ENCODE measurements around the gene SORL1.
A peak's percentile ranks its signal among the peaks of the same experiment; 100 is the strongest.

SORL1 gene

GRCh38 chr11:121474680-121475079 lies 22.6 kb downstream of the SORL1 start:
- DNase-seq: no peak

- DNase-seq: no peak
These were observed 24.4 kb downstream of the SORL1 start for GRCh38 chr11:121476379-121477032.

GRCh38 chr11:121478226-121478894 lies 26.2 kb downstream of the SORL1 start:
- no peak for DNase-seq

DNA sequence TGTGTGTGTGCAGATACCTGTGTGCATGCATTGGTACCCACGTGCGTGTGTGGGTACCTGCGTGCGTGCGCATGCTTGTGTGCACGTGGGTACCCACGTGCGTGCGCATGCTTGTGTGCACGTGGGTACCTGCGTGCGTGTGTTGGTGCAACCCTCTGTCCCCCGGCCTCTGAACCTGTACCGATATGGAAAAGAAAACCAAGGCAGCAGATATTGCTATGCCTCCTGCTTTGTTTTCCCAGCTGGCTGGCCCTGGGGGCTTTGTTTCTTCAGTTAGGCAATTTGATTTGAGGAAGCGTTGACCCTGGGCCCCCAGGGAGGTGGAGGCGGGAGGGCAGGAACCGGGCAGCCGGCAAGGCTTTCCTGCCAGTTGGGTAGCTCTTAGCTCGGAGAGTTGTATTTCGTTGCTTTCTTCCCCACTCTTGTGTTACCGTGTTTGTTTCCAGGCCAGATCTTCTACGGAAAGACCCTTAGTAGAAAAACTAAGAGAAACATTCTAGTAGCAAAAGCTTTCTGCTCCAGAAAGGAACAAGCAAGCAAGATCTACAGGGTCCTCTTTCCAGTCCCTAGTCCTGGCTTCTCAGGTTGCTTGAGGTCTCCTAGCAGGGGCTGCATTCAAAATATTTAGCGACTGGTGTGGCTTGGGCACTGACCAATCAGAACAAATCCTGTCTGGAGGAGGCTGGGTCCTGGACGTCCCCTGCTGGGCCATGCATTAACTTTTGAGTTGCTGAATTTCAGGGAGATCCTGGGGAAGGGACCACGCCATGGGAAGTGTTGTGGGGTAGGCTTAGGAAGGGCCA lies 27.0 kb downstream of the SORL1 start:
- no peak for DNase-seq

DNA sequence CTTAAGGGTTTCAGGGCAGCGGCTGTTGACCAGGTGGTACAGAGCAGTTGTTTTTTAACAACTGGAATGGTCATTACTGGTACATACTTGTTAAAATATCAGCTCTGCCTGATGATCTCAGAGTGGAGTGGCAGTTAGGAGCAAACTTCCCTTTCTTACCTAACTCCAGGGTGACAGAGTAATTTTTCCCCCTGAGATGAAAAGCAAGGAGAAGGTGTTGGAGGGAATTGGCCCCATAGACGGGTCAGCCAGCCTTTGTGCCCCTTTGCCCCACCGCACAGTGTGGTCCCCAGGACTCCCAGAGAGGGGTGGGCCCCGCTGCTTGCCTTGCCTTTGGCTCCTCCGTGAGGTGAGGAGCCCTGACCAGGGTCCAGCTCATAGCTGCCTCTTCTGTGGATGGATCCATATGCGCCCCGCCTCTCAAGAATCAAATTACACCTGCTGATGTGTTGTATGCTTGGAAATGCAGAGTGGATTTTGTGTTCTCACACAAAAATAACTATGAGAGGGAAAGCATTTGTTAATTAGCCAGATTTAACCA lies 27.7 kb downstream of the SORL1 start:
- no peak for DNase-seq

- DNase-seq: peak; percentile 83
These were observed 29.5 kb downstream of the SORL1 start for GRCh38 chr11:121481484-121482230.

- peak; percentile 77 for DNase-seq
These were observed 30.4 kb downstream of the SORL1 start for GRCh38 chr11:121482231-121483129.

DNA sequence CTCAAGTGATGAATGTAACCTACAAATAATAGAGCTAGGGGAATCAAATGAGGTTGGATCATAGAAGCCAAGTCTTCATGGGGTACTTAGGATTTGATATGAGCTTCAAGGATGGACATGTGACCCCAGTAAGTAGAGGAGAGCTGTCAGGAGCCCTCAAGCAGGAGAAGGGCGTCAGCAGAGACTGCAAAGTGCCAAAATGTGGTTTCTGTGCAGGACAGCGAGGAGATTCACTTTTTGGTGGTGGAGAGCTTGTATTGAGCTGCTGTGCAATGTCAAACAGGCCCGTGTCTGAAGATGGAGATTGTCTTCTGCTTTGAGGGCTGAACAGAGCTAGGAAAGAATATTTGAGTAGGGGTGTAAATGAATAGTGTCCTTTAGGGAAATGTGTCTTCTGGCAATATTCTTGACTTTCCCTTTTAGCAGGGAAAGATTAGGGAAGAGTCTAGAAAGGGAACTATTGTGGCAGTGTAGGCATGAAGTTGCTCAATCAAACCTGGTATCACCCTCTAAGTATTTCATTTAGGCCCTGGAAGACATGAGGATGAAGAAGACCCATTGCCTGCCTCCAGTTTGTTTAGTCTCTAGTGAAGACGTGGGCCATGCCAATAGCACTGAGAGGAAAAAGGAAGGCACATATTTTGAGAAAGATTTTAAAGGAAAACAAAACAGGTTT lies 31.8 kb downstream of the SORL1 start:
- DNase-seq: no peak

DNA sequence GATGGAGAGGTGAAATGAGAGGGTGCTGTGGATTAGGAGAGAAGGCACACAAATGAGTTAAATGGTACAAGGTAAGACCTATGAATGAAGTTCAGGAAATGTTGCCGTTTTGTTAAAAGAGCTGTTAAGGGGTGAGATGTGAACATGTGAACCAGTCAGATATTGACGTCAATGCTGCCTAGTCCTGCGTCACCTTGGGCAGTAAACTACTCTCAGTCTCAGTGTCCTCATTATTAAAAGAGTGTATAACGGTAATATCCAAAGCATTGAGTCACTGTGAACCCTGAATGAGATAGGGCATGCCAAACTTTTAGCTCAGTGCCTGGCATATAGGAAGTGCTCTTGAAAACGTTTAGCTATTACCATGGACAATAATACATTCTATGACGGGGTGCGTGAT lies 33.1 kb downstream of the SORL1 start:
- DNase-seq: no peak

GRCh38 chr11:121486054-121486453 lies 33.9 kb downstream of the SORL1 start:
- DNase-seq: no peak

- DNase-seq: no peak
These were observed 35.1 kb downstream of the SORL1 start for GRCh38 chr11:121487191-121487590.

GRCh38 chr11:121488170-121488569 lies 36.1 kb downstream of the SORL1 start:
- DNase-seq: no peak

GRCh38 chr11:121488641-121489040 lies 36.5 kb downstream of the SORL1 start:
- no peak for DNase-seq

DNA sequence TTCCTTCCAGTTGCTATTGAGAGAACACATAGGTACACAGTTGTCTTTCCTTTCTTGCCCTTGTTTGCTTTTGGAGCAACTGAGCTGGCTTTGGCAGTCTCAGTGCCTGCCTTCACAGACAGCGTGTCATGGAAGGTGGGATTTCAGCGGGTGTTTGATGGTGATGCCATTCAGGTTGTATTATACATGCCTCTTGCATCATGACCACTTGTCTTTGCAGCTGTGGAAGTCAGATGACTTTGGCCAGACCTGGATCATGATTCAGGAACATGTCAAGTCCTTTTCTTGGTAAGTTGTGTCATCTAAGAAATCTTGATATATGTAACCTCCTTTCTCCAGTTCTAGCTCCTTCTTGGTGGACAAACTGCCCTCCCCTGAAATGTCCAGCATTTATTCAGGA lies 37.7 kb downstream of the SORL1 start:
- DNase-seq: no peak

- DNase-seq: peak; percentile 17
These were observed 42.4 kb downstream of the SORL1 start for GRCh38 chr11:121494355-121495099.

DNA sequence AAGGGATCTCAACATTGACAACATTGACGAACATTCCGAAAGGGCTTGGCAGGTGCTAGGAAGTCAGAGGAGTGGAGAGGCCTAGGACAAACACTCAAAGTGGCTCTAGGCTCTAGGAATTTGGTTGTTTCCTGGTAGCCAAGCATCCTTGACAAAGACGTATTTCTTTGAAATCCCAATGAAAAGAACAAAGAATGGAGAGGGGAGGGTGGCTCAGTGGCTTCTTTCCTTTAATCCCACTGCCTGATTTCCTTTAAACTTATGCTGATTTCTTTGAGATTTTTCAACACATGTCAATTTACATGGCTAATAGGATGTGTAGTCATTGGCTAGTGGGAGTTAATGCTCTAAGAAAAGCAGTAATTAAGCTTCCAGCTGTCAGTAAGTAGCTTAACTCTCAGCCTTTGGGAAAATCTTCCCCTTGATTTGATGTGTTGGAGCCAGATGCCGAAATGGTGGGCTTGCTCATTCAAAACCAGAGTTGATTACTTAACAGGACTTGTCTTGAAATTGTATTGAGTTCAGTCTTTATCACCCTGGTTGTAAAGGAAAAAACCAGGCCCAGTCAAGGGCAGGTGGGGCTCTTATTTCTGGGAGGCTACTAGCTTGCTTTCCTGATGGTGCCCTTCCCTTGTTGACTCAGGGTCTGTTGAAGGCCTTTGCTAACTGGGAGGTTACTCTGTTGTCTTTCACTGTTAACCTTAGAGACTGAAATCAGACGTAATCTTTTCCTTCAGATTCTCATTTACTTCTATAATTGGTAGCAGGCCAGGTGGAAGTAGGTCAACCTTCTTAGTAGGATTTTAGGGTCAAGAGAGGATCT lies 45.3 kb downstream of the SORL1 start:
- DNase-seq: no peak

- no peak for DNase-seq
These were observed 47.3 kb downstream of the SORL1 start for GRCh38 chr11:121499405-121499804.

- no peak for DNase-seq
These were observed 48.2 kb downstream of the SORL1 start for GRCh38 chr11:121500275-121500674.

DNA sequence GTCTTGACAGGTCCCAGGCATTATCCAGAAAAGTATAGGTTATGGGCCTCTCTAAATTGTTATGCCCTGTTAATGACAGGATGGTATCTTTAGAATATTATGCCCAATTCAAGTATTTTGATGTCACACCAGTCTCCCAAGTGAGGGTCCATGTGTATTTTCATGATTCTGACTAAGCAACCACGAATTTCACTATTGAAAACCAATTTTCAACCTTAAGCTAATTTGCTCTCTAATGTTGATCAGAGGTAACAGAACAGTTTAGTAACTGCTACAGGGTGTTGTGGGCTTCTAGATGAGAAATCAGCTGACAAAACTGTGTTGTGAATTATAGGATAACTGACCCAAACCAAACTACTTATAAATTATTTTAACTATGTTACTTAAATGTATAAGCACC lies 48.6 kb downstream of the SORL1 start:
- DNase-seq: no peak

GRCh38 chr11:121503051-121503450 lies 50.9 kb downstream of the SORL1 start:
- no peak for DNase-seq

All from activated CD4-positive, alpha-beta T cell treated with anti-CD3 and anti-CD28 coated beads, Interleukin-2, amount 50 U/mL, for 16 hours (primary cell).